ENCODE results near the gene ETV5. TPM values are rescaled to one million over a fixed set of nuclear protein-coding genes. Genes with fewer than 3 reads are reported as not detected.

The ETV5 gene
- total RNA-seq, 1 experiment from 2014 or later, result 92.9 TPM

DNA sequence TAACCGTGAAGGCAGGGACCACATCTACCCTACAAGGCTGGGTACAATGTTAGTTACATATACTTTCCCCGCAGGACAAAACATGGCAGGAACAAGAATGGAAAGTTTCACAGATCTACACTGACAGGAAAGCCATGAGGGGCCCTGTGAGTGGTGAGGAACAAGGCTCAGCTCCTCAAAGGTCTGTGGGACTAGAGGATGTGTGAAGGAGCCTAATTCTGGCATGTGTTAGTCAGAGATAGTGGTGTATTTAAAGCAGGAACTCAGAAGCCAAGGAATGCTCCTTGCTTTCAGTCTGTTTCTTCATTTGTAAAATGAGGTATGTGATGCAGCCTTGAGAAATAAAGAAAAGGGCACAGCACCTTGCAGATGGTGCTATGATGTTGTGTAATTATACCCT lies 25.1 kb downstream of the ETV5 start:
- intact Hi-C loops (cut with micrococcal nuclease; ENCODE audit: unreplicated experiment), result no loop called here
- Histone ChIP-seq H3K9me3 (ENCODE audit: low read depth, low read length, poor library complexity, severe bottlenecking) (no peaks in the 10 kb centered on the region), H3K36me3 (ENCODE audit: insufficient read depth, low read length, poor library complexity, severe bottlenecking) (peaks cover 10% of the 10 kb centered on the region), H3K4me3 (ENCODE audit: low read depth, low read length, poor library complexity, severe bottlenecking) (no peak overlapping the region), H3K27ac (ENCODE audit: low read depth, low read length, poor library complexity, severe bottlenecking) (no peak overlapping the region), H3K4me1 (ENCODE audit: insufficient read depth, low read length, poor library complexity, severe bottlenecking) (no peaks in the 10 kb centered on the region), H3K27me3 (replicated peaks; ENCODE audit: insufficient read depth, low read depth, low read length, poor library complexity) (no peaks in the 10 kb centered on the region)
- no peak for DNase-seq (ENCODE audit: low spot score)
- TF ChIP-seq, protein P1, sequence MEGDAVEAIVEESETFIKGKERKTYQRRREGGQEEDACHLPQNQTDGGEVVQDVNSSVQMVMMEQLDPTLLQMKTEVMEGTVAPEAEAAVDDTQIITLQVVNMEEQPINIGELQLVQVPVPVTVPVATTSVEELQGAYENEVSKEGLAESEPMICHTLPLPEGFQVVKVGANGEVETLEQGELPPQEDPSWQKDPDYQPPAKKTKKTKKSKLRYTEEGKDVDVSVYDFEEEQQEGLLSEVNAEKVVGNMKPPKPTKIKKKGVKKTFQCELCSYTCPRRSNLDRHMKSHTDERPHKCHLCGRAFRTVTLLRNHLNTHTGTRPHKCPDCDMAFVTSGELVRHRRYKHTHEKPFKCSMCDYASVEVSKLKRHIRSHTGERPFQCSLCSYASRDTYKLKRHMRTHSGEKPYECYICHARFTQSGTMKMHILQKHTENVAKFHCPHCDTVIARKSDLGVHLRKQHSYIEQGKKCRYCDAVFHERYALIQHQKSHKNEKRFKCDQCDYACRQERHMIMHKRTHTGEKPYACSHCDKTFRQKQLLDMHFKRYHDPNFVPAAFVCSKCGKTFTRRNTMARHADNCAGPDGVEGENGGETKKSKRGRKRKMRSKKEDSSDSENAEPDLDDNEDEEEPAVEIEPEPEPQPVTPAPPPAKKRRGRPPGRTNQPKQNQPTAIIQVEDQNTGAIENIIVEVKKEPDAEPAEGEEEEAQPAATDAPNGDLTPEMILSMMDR (conservative IDR thresholded peaks at IDR 0.05; ENCODE audit: low read depth, low read length), result no peak
- TF ChIP-seq EZH2 (IDR thresholded peaks at IDR 0.05; ENCODE audit: borderline replicate concordance, low read depth, low read length, poor library complexity, severe bottlenecking), result no peak
- ChIA-PET CTCF (no interaction called here), POLR2A (ENCODE audit: low non-redundant PET) (no interaction called here)
- BruUV-seq (replicated peaks), result no TSS peak

DNA sequence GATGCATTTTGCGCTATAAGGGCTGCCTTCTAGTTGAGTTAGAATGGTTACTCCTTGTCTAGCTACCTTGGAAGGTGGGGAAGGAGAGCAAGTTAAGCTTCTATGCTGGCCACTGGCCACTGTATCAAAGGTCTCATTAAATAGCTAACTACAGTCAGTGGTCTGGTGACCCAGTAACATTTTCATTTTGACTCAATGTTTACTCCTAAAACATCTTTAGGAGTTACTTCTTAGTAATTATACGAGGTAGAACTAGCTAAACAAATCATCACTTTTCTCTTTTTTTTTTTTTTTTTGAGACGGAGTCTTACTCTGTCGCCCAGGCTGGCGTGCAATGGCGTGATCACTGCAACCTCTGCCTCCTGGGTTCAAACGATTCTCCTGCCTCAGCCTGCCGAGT lies 26.7 kb downstream of the ETV5 start:
- Histone ChIP-seq H3K27ac (ENCODE audit: low read depth, low read length, poor library complexity, severe bottlenecking) (no peak overlapping the region), H3K9me3 (ENCODE audit: low read depth, low read length, poor library complexity, severe bottlenecking) (no peaks in the 10 kb centered on the region), H3K36me3 (ENCODE audit: insufficient read depth, low read length, poor library complexity, severe bottlenecking) (peaks cover 17% of the 10 kb centered on the region), H3K27me3 (replicated peaks; ENCODE audit: insufficient read depth, low read depth, low read length, poor library complexity) (no peaks in the 10 kb centered on the region), H3K4me3 (ENCODE audit: low read depth, low read length, poor library complexity, severe bottlenecking) (no peak overlapping the region), H3K4me1 (ENCODE audit: insufficient read depth, low read length, poor library complexity, severe bottlenecking) (no peaks in the 10 kb centered on the region)
- CTCF ChIA-PET, result no interaction called here
- no peak for TF ChIP-seq EZH2 (IDR thresholded peaks at IDR 0.05; ENCODE audit: borderline replicate concordance, low read depth, low read length, poor library complexity, severe bottlenecking)
- TF ChIP-seq, protein P1 (conservative IDR thresholded peaks at IDR 0.05; ENCODE audit: low read depth, low read length), result no peak
- no TSS peak for BruUV-seq (replicated peaks)
- DNase-seq (ENCODE audit: low spot score), result no peak
- intact Hi-C loops (cut with micrococcal nuclease; ENCODE audit: unreplicated experiment), result no loop called here
- POLR2A ChIA-PET (ENCODE audit: low non-redundant PET), result no interaction called here

DNA sequence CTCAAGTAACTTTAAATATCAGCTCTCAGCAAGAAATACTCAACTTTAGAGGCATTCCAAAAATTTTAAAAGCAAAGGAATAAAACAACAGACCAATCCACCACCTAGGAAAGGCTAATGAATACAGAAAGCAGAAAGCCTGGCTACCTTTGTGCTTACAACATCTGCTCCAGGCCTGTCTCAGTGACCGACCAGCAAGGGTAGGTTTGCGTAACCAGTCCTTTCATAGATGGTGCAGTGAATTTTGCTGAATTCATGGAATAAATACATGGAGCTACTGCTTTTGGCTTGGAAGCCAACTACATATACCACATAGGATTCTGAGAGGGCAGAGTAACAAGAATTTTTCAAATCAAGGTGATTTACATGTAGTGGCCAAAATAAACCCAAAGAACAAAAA lies 27.2 kb downstream of the ETV5 start:
- no peaks in the 10 kb centered on the region for H3K4me1 ChIP-seq (ENCODE audit: insufficient read depth, low read length, poor library complexity, severe bottlenecking)
- no peak for DNase-seq (ENCODE audit: low spot score)
- H3K9me3 ChIP-seq (ENCODE audit: low read depth, low read length, poor library complexity, severe bottlenecking), result no peaks in the 10 kb centered on the region
- H3K27ac ChIP-seq (ENCODE audit: low read depth, low read length, poor library complexity, severe bottlenecking), result no peak overlapping the region
- peaks cover 22% of the 10 kb centered on the region for H3K36me3 ChIP-seq (ENCODE audit: insufficient read depth, low read length, poor library complexity, severe bottlenecking)
- TF ChIP-seq EZH2 (IDR thresholded peaks at IDR 0.05; ENCODE audit: borderline replicate concordance, low read depth, low read length, poor library complexity, severe bottlenecking), result no peak
- TF ChIP-seq, protein P1 (conservative IDR thresholded peaks at IDR 0.05; ENCODE audit: low read depth, low read length), result no peak
- no TSS peak for BruUV-seq (replicated peaks)
- ChIA-PET CTCF (no interaction called here), POLR2A (ENCODE audit: low non-redundant PET) (no interaction called here)
- H3K4me3 ChIP-seq (ENCODE audit: low read depth, low read length, poor library complexity, severe bottlenecking), result no peak overlapping the region
- H3K27me3 ChIP-seq (replicated peaks; ENCODE audit: insufficient read depth, low read depth, low read length, poor library complexity), result no peaks in the 10 kb centered on the region
- intact Hi-C loops (cut with micrococcal nuclease; ENCODE audit: unreplicated experiment), result no loop called here

All from A673 (cell line).